Measurements from ENCODE around the gene BRS3.
"Not testable (repeated sequence)": the region's sequence is repeated elsewhere in the genome, so short reads cannot be mapped to it uniquely, and the experiment has no call there.

The BRS3 gene

DNA sequence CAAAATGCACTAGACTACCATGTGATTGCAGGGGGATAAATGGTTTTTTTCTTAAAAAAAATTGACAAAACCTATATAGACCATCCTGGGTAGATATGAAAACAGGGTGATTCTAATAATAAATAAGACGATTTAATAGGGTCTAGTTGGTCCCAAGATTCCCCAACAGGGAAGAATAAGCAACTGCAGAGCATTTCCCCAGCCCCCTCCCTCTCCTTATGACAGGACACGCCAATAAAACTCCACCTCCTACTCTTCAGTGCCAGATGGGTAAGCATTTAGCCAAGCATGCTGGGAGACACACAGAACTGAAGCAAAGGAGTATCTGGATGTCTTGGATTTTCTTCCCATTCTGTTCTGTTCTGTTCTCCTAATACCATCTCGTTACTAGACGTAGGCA is at the start of gene BRS3:
BRS3 (plus strand) TSS at position 301 of the 400 bp plus-strand sequence. CDS start 168 bp downstream, outside the sequence.
- no peak for DNase-seq

DNA sequence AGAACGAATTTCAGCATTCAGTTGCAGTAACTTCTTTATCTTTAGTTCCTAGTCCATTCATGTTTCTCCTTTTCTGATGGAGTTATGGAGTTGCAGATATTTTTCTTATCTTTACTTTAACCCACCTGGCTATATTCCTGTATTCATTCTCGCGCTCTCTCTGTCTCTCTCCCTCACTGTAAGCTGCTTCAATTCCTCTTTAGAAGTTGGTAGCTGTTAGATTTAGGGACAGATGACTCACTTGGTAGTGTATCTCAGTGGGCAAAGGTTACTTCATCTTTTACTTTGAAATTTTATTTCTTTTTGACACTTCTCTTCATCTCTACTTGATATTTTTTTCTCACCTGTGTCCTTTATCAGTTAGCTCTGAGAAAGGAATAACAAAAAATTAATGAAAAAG is 49.6 kb upstream of the BRS3 start:
- no peak for DNase-seq

DNA sequence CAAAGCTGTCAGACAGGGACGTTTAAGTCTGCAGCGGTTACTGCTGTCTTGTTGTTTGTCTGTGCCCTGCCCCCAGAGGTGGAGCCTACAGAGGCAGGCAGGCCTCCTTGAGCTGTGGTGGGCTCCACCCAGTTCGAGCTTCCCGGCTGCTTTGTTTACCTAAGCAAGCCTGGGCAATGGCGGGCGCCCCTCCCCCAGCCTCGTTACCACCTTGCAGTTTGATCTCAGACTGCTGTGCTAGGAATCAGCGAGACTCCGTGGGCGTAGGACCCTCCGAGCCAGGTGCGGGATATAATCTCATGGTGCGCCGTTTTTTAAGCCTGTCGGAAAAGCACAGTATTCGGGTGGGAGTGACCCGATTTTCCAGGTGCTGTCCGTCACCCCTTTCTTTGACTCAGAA is 42.1 kb upstream of the BRS3 start:
- DNase-seq: not testable (repeated sequence)

DNA sequence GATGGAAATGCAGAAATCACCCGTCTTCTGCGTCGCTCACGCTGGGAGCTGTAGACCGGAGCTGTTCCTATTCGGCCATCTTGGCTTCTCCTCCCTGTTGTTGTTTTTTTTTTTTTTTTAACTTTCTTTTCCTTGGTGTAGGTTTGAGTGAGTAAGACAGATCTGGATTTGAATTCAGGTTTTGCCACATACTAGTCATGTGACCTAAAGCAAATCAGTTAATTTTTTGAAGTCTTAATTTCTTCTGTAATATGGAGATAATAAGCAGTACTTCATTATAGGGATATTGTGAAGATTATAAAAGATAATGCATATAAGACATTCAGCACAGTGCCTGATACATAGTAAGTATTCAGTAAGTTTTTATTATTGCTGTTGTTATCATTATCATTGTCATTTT is 41.5 kb upstream of the BRS3 start:
- DNase-seq: no peak

DNA sequence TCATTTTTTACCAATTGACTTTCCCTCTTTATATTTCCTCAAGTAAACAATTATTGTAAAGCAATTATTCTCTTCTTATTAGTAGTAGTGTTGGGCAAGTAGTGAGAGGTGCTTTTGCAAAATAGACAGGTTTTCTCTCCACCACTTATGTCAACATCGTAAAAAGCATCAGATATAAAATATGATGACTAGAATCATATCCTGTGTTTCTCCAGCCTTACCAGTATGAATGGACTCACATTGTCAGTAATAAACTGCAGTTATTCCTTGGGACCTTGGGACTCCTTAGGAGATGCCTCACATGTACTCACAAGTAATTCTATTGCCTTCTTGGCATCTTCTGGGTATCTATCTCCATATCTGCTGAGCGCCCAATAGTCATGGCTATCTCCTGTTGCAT is 40.4 kb upstream of the BRS3 start:
- no peak for DNase-seq

DNA sequence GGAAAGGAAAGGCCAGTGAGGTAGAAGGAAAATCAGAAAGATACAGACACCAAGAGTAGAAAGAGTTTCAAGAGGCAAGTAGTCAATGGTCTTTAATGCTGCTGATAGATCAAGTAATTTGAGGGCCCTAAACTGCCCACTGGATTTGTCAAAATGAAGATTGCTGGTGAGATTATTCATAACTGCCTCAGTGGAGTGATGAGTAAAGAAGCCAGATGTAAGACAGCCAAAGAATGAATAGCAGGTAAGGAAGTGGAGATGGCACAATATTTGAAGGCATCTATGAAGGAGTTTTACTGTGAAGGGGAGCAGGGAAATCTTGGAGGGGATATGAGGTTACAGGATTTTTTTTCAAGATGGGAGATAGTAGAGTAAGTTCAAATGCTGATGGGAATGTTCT is 39.8 kb upstream of the BRS3 start:
- no peak for DNase-seq

DNA sequence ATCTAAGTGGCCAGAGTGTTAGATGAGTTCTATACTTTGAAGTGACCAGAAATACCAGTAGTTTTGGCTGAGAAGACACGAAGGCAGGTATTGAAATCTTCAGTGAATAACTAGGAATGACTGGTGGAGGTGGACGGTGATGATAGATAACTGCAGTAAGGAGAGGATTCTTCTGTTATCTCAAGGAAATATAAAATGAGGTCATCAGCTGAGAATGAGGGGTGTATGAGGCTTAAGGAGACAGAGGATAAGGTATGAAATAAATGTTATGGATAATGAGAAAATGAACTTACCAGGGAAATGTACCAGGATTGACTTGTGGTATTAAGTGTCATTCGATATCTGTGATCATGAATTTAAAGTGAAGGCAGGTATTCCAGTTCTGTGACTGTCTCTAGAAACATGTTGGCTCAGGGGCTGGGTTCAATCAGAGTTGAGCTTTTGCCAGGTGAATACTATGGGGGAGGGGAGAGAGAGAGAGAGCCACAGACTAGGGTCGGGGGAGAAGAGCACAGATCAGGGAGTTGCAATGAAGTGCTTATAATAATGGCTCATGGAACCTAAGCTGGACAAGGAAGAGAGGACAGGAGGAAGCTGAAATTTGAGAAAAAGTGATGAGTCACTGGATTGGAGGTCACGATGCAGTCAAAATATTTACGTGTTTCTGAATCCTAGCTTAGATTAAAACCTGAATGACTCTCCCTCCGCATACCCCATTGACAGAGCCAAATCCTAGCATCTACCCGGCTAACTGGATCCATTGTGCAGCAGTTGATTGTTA is 37.5 kb upstream of the BRS3 start:
- no peak for DNase-seq

DNA sequence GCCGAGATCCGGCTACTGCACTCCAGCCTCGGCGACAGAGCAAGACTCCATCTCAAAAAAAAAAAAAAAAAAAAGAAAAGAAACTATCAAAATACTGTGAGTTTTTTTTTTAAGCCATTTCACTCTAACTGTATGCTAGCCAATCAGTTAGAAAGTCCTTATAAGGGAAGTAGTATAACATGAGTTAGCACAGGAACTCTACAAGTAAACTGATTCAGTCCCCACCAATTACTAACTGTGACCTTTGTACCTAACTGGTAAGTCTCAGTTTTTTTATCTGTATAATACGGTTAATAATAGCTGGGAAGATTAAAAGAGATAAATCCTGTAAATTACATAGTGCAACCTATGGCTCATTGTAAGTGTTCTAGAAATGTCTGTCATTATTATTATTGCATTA is 35.1 kb upstream of the BRS3 start:
- no peak for DNase-seq

DNA sequence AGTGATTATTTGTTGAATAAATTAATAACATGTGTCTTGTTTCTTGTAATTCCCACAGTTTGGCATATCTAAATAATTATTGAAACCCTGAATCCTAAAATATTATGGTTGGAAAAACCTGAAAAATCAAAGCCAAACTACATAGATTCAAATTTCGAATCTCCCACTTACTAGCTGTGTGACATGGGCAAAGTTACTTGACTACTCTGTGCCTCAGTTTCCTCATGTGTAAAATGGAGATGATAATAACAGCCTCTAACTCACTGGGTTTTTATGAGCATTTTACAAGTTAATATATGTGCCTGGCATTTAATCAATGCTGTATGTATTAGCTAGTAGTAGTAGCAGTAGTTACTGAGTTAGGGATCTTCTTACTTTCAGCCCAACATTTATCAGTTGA is 34.6 kb upstream of the BRS3 start:
- no peak for DNase-seq

DNA sequence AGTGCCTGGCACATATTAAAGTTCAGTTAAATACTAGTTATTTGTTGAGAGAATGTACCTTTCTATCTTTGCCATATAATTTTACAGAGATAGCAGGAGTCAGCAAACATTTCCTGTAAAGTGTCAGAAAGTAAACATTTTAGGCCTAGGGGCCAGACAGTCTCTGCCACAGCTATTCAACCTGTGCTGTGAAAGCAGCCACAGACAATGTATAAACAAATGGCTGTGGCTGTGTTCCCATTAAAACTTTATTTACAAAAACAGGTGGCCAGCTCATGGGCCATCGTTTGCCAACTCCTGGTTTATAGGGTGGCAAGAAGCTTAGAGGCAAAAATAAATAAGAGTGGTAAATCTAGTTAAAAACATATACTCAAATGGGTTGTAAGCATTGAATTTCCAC is 34.0 kb upstream of the BRS3 start:
- peak; percentile 52 for DNase-seq

DNA sequence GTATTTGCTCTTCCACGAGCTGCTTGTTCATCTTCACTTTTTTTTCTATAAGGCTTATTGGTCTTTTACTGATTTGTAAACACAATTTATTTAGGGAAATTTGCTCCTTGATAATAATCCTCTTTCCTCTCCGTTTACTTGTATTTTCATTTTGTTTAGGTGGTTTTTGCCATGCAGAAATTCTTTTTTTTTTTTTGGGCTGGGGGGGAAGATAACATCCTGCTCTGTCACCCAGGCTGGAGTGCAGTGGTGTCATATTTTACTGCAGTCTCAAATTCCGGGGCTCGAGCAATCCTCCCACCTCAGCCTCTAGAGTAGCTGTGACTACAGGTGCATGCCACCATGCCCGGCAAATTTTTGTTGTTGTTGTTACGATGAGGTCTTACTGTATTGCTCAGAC is 31.6 kb upstream of the BRS3 start:
- DNase-seq: no peak

DNA sequence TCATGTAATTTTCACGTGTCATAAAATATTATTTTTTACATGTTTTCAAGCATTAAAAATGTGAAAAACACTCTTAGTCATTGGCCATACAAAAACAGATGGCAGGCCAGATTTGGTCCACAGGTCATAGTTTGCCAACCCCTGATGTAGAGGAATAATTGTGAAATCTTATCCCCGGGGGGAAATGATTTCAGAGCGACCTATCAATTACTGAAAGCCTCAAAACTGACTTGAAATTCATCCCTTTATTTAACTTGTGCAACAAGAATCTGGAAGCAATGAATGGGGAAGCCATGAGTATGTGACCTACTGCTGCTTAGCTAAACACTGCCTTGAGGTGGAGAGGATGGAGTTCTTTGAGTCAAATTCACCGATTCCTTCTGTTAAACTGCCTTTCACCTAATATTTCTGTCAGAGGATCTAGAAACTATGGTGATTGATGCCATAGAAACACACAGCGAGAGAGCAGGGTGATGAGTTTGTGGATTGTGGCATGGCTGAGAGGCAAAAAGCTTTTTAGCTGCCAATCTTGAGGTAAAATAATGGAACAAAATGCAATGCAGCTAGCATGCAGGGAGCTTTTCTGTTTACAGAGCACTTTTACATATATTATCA is 30.3 kb upstream of the BRS3 start:
- DNase-seq: peak; percentile 76

DNA sequence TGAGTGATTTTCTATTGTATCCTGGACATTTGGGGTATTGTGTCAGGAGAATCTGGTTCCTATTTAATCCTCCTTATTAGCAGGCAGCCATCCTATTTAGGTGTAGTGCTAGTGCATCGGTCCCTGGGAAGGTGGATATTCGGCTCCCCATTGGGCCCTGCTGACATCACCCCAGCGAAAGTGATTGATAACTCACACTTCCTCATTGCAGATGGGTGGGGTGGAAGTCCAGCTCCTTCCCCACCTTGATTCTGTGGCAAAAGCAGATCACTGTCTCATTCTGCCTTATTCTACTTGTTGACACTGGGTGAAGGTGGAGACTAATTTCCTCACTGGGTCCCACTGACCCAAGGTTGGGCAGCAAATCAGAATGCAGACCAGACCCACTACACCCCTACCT is 23.2 kb upstream of the BRS3 start:
- no peak for DNase-seq

DNA sequence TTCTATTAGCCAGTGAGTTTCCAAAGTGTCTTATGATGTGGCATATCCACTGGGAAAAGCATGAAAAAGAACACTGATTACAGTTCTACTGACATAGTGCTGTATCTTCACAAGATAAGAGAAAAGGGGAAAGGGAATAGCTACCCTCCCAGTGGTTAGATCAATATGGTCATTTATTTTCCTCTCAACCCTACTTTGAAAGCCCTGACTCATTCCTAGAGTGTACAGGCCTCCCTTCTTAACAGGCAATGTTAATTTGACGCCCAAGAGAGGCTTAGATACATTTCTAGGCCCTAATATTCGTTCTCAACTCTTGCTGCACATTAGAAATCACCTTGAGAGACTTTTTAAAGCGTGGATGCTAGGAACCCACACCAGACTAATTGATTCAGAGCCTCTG is 20.4 kb upstream of the BRS3 start:
- DNase-seq: no peak

DNA sequence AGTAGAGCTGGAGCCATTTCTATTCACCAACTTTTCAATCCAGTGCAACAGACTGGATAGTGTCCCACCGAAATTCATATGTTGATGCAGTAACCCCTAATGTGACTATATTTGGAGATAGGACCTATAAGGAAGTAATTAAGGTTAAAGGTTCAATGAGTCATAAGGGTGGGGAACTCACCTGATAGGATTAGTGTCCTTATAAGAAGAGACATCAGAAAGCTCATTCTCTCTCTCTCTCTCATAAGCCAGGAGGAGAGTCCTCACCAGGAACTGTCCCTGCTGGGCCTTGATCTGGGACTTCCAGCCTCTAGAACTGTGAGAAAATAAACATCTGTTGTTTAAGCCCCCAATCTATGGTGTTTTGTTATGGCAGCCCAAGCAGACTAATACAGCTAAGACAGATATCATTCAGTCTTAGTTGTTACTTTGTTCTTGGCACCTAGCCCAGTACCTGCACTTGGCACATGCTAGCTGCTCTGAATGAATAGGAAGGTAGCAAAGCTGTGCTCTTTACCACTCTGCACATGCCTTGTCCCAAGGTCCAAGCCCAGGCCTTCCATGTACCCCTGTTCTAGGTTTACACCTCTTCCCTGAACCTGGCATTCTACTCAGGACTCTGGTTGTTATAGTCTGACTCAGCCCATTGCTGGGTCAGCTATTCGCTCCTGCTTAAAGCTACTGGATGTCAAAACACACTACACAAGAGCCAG is 19.2 kb upstream of the BRS3 start:
- DNase-seq: no peak

DNA sequence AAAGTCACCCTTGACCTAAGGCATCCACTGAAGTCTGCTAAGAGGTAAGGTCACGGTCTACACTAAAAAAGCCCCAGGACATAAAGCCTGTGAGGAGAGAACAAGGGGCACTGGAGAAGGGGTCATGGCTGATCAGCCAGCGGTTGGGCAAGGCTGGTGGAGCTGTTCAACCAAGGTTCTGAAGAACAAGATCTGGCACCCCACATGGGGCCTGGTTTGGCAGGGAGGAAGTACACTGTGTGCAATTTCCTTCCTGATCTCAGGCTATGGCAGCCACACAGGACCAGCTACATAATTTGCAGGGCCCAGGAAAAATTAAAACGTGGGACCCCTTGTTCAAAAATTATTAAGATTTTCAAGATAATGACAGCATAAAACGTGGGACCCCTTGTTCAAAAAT is 14.1 kb upstream of the BRS3 start:
- no peak for DNase-seq

DNA sequence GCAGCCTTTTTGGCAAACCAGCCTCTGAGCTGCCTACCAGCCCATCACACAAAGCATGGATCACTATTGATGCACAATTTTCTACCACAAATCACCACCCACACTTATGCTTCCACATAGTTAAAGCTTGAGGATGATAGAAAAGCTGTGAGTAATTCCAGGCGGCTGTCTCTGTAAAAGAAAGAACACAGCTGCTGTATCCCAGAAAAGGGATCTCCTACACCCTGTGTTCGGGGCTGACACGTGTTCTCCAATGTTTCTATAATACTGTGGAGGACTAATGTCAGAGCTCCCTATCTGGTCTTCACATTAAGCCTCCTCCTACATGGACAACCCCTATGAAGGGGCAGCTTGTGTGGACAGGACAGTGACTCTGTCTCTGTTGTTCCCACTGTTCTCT is 12.5 kb upstream of the BRS3 start:
- no peak for DNase-seq

DNA sequence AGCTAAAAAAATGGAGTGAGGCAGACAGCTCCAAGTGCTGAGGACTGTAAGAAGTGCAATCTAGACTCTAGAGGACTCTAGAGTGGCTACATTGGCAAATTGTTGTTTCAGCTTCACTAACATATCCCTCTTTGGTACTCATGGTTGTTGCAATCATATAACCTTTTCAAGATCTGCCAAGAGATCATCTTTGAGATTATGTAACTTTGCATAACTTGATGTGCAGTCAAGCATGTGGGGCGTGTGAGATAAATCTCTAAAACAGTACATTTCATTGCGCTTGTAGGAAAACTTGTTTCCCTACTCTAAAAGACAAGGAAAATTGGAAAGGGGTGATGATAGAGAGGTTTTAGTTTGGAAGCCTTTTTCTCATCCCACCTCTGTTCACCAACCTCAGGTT is 11.2 kb upstream of the BRS3 start:
- DNase-seq: no peak

DNA sequence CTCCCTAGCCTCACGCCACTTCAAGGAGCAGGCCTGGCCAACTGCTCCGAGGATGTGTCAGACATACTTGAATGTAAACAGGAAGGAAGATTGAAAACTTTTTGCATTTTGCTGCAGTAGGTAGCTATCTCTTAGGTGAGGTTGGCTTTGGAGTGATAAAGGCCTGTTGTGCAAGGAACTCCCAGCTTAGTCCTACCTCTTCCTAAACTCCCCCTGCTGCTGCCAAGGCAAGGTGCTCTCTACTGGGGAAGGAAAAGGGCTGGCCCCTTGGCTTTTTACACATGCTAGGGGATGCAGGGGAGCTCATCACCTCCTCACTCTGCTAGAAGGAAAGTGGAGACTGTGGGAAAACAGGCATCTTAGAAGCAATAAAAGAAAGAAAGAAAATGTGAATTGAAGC is 10.7 kb upstream of the BRS3 start:
- DNase-seq: no peak

DNA sequence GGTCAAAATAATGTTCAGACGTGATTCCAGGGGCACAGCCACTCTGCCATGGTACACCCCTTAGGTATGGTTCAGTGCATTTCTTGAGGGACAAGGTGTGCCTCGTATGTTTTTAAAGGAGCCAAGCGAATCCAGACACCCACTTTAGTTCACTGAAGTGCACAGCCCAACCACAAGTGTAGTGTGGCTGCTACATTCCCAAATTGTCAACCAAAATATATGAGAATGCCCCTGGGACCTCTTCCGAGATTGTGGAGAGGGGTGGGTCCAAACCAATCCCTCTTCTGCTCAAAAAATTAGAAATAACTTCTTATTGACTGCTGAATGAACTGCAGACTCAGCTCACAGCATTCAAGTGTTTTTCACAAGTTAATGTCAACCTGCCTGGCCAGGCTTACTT is 7.4 kb upstream of the BRS3 start:
- DNase-seq: no peak

DNA sequence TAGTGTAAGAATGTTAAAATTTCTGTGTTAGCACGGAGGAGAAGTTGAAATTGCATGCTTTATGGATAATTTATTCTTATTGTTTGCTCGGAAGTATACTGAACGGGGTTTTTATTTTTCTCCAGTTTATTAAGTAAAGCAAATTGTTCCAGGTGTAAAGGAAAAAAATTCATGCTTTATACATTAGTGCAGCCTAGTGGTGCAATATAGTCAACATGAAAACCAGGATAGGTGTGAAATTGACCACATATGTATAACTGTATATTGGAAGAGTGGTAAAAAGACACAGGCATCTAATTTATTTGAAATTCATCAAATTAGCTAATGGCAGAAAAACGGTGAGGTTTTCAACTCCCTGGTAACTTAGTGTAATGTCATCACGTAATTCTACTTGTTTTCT is 959 bp downstream of the BRS3 start:
- DNase-seq: no peak

DNA sequence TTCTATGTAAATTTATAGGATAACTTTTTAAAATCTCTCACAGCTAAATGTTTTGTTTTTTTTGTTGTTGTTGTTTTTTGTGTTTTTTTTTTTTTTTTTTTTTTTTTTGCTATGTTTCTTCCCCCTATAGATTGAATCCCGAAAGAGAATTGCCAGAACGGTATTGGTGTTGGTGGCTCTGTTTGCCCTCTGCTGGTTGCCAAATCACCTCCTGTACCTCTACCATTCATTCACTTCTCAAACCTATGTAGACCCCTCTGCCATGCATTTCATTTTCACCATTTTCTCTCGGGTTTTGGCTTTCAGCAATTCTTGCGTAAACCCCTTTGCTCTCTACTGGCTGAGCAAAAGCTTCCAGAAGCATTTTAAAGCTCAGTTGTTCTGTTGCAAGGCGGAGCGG is 4.1 kb downstream of the BRS3 start:
- DNase-seq: no peak

DNA sequence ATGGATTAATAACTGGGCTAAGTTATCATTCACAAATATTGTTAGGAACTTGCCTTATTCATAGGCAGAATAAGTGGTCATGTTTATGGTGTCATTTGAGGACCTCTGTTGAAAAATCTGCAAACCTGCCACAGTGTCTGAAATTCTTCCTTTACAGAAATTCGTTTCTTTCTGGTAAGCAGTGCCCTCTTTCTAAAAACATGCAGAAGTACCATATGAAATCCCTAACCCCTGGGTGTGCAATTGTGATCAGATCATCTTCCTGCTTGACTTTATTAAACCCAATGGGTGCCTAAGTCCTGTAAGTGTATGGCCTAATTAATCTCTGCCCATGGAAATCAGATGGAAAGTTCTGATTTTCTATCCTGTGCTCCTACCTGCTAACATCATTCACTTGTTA is 5.3 kb downstream of the BRS3 start:
- DNase-seq: no peak

DNA sequence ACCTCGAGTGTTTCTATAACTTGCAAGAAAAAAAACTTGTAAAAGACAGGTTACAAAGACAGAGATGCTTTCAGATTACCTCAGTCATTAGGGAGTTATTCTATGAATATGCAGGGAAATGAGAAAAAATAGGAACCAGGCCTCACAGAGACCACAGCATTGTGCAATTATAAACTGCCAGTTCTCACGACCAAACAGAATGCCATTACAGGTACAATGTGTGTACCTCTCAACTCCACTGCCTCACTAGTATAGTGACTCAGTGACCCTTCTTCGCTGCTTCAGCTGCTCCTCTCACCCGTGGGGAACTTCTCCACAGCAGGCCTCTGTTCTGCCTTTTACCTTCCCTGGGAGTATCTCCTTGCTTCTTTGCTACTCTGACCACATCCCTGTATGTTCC is 7.3 kb downstream of the BRS3 start:
- DNase-seq: no peak

Data from NCI-H1092 treated with DMSO at 0.1 percent for 48 hours (cell line).